DMS53 (cell line): ENCODE data around the gene CLEC7A.
A peak's percentile ranks its signal among the peaks of the same experiment; 100 is the strongest.

Experiments
- DNase-seq: peaks from one replicate; lab custom pipeline; 2025; lab: John Stamatoyannopoulos, UW

CLEC7A gene

DNA sequence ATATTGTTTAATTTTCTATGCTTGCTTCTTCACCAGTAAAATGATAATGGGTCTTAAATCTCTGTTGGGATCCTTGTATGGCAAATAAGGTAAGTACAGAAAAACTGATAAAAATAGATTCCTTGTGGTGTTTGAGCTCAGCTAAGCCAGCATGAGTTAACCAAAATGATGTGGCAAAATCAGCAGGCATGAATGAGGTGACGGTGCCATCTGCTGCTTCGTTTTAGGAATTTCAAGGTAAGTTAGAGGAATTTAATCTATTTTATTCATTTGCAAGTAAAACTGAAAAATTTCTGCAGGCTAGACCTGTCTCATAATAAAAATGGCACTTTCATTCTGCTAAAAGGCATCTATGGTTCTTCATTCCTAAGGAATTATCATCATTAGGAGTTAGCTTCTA is 10.0 kb upstream of the CLEC7A start:
- DNase-seq, result peak; percentile 89

DNA sequence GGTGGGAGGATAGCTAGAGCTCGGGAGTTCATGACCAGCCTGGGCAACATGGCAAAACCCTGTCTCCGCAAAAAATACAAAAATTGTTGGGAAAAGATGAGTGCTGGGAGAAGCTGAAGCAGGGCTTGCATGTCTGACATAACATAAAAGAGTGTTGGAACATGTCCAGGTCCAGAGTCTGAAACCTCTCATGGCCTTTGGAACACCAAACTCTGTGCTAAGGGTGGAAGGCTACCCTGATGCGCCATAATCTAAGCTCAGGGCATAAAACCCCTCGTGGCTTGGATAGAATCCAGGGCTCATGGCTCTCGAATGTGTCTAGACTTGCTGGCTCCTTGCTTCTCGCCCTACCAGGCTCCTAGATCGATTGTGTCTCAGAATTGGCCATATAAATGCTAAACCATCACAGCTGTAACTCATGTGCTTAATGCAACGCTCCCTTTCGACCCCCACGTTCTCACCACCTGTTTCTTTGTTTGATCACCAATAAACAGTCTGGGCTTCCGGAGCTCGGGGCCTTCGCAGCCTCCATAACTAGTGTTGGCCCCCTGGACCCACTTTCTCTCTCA is 6.7 kb upstream of the CLEC7A start:
- DNase-seq, result no peak

DNA sequence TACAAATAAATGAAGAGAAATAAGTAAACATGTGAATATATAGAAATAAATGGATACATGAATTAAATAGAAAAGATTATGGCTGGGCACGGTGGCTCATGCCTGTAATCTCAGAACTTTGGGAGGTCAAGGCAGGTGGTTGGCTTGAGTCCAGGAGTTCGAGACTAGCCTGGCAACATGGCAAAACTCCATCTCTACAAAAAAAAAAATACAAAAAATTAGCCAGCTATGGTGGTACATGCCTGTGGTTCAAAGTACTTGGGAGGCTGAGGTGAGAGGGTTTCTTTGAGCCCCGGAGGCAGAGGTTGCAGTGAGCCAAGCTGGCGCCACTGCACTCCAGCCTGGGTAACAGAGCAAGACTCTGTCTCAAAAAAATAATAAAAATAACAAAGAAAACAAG is 5.1 kb upstream of the CLEC7A start:
- no peak for DNase-seq

DNA sequence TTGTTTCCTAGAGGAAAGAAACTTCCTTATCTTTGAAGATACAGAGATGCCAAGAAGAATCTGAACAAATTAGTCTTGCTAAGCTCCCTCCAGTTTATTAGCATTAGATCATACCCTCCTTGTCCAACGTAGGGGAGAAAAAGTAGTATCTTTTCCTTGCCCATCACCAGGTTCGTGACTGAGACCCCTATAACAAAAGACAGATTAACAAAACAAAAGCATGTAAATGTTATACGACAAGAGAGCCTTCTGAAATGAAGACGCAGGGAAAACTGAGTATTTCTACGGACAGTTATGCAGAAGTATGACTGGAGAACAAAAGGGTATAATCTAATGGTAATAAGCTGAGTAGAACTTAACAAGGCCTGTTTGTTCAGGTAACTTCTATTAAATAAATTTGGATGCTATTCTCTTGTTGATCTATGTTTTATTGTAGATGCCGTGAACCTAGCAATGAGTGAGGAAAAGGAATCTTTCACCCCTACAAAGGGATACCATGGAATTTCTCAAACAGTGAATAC is 2.9 kb upstream of the CLEC7A start:
- no peak for DNase-seq

DNA sequence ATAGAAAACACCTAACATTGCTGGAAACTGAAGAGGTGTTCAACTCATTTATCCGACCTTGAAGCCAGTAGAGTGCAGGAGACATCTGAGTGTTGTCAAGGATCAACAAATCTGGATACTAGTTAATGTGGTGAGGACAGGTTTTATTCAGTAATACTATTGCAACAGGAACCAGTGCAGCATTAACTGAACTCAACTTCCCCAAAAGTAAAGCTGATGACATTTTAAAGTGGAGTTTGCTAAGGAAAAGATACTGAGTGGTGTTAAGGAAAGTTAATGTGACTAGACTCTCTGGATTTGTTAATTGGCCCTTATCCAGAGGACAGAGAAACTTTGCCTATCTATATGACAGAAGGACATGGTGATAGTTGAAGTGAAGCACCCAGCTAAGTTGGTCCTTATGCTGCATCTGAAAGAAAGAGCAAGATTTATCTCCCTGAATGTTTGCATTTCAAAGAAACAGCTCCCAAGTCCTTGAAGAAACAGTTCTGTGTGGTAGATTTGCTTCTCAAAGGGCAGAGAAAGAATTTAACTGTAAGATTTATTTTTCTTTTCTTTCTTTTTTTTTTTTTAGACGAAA is 1.2 kb upstream of the CLEC7A start:
- no peak for DNase-seq

DNA sequence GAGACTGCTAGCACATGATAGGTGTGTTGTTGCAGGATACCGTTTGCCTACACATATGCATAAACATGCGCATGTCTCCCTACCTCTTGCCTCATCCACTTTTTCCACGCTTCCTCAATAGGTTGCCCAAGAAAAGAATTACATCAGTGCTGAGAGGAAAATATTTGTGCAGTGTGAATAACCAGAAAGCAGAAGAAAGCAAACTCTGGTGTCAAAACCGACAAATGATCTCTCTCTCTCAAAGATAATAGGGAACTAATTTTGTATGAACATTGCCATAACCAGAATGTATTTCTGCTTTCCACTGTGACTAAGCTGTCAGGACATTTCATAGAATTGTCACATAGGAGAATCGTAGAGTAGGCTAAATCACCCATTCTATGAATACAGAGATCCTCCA is 1.3 kb downstream of the CLEC7A start:
- no peak for DNase-seq

DNA sequence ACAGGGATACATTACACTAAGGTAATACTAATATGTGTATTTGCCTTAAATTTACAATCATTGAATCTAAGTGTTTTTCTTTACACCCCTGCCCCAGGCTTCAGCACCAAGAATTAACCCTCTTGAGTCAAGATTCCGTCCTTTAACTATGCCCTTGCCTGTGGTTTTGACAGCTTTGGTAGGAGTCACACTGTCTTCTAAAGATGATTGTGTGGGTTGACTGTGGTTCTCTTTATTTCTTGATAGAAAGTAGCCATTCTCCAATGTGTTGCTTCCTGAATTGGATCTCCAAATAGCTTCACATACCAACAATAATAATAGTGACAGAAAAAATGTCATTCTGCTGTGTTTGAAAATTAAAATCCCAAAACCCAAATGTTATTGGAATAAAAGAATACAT is 3.6 kb downstream of the CLEC7A start:
- no peak for DNase-seq

DNA sequence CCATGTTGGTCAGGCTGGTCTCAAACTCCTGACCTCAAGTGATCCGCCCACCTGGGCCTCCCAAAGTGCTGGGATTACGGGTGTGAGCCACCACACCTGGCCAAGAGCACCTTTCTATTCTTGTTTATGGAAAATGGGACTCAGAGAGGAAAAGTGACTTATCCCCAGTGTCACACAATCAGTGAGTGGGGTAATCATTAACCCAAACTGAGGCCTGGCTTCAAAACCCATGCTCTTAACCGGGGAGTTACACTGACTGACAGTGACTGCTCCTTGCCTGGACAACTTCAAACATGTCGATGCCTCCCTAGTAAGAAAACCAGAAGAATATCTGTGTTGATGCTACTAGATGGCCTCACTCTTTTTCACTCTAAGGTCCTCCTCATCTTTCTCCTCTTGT is 7.3 kb downstream of the CLEC7A start:
- peak; percentile 66 for DNase-seq

DNA sequence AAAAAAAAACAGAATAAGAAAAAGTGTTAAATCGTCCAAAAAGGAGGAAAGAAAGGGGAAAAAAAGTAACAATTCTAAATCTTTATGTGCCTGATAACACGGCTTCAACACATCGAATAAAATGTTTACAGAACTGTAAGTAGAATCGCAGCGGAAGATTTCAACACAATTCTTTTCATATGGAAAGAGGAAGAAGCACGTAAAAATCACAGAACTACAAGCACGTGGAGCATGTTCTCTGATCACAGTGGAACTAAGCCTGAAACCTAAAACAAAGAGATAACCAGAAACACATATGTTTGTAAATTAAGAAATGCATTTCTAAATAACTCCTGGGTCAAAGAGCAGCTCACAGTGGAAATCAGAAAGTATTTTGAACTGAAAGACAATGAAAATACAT is 8.7 kb downstream of the CLEC7A start:
- no peak for DNase-seq

DNA sequence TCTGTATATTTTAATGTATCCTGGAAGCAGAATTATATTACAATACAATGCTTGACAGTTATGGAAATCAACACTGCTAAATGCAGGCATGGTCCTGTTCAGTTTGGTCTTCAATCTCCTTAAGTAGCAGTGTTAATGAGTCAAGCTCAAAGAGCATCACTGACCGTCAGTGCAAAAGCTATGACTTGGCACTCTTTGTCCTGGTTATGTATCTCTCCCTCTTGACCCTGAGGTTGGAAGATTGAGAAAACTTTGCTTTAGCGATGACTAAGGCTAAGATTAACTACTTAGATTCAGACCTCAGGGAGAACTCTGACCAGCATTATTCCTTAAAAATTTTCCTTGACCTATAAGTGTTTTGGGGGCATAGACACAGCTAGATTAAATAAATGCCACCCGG is 10.9 kb downstream of the CLEC7A start:
- DNase-seq, result no peak

DNA sequence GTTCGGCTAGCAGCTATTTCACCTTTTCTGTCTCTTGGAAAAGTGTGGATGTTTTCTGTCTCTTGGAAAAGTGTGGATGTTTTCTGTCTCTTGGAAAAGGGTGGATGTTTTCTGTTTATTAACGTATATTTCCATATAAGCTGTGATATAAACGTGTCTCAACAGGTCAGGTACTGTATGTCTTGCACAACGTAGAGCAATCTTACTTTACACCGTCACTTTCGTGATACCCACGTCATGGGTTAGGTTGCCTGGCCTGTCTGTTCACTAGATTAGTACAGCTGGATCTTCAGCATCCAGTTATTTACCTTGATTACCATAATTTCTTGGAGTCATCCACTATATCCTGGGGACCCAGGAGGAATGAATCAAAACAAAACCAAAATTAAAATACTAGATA is 14.1 kb downstream of the CLEC7A start:
- no peak for DNase-seq

DNA sequence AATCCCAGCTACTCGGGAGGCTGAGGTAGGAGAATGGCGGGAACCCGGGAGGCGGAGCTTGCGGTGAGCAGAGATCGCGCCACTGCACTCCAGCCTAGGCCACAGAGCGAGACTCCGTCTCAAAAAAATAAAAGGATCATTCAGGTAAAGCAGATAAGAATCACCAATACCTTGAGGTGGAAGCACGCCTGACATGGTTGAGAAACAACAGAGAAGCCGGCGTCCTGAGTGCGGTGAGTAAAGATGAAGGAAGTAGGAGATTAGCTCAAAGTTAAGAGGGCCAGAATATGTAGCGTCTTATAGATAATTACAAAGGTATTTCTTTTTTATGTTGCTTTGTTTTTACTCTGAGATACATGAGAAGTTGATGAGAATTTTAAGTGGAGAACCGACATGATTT is 14.7 kb downstream of the CLEC7A start:
- no peak for DNase-seq

DNA sequence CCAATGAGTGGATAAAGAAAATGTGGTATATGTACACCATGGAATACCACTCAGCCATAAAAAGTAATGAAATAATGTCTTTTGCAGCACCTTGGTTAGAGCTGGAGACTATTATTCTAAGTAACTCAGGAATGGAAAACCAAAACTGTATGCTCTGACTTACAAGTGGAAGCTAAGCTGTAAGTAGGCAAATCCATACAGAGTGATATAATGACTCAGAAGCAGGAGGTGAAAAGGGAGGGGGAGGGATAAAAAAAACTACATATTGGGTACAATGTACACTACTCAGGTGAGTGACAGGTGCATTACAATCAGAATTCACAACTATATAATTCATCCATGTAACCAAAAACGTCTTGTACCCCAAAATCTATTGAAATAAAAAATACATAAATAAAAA is 16.1 kb downstream of the CLEC7A start:
- DNase-seq, result peak; percentile 71

DNA sequence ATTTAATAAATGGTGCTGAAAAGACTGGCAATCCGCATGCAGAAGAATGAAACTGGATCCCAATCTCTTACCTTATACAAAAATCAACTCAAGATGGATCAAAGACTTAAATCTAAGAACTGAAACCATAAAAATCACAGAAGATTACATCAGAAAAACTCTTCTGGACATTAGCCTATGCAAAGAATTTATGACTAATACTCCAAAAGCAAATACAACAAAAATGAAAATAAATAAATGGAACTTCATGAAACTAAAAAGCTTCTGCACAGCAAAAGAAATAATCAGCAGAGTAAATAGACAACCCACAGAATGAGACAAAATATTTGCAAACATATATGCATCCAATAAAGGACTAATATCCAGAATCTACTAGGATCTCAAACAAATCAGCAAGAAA is 16.9 kb downstream of the CLEC7A start:
- DNase-seq, result peak; percentile 35

DNA sequence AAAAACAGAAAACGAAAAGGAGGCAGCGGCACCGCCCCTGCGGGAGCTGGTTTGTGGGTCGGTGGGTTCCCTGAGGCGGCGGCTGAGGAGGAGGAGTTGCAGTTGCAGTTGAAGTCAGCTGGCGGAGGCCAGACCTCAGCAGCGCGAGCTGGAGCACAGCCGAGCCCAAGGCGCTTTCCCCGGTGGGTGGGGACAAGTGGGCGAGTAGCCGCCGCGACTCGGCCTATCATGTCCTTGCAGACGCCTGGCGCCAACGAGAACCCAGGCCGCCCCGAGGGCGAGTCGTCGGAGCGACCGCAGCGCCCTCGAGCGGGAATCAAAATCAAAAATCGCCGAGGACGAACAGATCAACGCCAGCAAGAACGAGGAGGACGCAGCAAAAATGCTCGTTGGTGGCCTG is 18.5 kb downstream of the CLEC7A start:
- no peak for DNase-seq

DNA sequence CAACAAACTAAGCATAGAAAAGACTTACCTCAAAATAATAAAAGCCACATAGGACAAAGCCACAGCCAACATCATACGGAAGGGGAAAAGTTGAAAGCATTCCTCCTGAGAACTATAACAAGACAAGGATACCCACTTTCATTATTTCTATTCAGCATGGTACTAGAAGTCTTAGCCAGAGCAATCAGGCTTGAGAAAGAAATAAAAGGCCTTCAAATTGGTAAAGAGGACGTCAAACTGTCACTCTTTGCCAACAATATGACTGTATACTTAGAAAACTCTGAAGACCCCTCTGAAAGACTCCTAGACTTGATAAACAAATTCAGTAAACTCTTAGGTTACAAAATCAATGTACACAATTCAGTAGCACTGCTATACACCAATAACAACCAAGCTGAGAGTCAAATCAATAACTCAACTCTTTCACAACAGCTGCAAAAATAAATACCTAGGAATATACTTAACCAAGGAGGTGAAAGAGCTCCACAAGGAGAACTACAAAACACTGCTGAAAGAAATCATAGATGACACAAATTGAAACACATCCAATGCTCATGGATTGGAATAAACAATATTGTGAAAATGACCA is 19.6 kb downstream of the CLEC7A start:
- DNase-seq, result no peak

DNA sequence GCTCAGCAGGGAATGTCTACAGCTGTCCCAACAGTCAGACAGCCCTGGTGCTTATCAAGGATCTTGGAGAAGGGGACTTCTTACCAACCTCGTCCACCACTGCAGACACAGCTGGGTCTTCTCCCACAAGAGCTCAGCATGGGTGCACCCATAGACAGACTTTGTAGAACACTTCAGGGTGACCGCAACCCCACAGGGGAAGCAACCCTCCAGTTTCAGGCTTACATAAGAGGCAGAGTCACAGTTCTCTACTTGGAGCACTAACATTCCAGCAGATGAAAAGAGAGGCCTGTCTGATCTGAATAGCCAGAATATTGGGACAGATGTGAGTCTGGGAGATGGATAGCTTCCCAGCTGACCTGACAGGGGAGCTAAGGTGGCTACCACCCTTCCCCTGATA is 27.7 kb downstream of the CLEC7A start:
- no peak for DNase-seq

DNA sequence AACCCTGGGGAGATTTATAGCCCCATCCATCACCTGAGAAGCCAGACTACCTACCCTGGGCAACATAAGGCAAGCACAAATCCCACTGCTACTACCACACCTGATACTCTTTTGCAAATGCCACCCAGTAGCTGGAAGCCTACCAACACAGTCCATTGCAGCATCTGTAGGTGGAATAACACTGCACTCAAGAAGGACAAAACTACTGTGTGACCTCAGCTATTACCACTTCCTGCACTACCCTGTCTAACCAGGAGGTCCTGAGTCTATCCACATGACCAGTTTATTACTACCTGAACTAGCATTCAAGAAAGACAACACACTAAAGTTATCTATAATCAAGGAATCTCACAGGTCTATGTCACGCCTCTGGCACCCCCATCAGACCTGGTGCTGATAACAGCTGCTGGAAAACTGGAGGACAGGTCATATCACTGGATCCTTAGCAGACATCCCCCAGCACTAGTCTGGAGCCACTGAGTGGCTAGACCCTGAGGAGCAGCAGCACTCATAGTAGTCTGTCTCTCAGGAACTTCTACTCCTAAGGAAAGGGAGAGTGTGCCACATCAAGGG is 28.3 kb downstream of the CLEC7A start:
- no peak for DNase-seq

DNA sequence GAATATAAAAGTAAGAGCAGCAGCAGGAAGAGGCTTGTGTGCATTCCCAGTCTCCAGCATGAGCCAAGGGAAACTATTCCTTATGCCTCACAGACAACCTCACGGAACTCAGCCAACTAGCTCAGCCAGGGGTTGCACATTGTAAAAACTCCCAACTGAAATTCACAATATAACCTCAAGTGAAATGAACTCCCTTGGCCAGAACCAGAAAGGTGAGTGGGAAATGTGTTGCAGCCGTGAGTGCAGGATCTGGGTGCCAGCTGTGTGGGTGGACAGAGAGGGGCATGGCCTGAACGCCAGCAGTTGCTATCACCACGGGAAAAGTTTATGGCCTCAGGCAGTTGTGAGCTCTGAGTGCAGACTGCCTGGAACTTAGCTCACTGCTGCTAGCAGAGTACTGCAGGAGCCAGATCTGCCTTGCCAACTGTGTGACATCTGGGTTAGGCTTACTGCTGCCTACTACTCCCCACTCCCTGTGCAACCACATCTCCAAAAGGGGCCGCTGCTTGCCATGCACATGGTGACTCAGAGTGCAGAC is 28.9 kb downstream of the CLEC7A start:
- no peak for DNase-seq

DNA sequence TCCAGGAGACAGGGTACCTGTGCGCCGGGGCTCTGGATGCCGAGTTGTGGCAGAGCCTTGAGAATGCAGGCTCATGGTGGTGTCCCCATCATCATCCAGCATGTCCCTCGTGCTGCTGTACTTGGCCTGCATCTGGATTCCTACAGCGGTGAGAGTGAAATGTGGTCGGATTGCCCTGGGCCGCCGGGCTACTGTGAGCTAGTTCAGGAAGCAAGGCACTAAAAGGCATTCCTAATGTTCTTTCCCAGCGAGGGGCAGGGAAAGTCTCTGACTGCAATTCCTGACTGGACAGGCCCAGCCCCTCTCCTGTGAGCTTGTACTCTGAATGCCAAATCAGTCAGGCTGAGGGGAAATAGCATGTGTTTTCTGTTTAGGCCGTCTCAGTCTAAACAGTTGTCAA is 31.2 kb downstream of the CLEC7A start, which contains the start of gene CLEC1A:
Gene CLEC1A (minus strand): TSS at position 195 of the 400 bp plus-strand sequence. CDS start 63 bp downstream, at position 132.
- DNase-seq, result no peak

DNA sequence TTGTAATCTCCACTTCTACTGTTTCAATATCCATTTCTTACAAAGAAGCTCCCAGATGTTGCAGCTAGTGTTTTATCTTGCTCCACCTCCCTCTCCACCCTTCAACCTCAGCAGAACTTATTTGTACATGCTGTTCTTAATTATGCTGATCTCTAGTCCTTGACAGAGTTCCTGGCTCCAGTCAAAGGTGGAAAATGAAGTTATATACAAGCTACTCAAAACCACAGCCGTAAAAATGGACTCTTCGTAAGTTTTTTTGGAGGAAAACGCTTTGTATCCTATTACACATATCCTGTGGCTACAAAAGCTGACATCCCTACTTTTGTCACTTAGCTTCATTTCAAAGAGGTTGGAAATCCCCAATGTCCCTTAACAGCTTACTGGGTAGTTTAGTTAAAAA is 32.5 kb downstream of the CLEC7A start:
- no peak for DNase-seq

DNA sequence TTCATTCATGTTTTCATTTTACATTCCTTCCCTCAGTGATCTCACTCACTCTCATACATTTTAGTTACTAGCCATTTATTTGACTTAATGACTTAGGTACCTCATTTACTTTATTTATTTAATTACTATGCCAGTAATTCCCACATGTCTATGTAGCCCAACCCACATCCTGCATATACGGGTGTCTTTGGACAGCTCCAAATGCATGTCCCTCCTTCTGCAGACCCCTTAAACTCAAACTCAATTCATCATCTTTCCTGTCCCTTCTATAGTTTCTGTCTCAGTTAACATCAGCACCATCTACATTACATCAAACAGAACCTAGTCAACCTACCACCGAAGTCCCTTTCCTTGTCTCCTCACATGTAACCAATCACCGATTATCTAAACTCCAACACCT is 34.0 kb downstream of the CLEC7A start:
- DNase-seq, result no peak
